Natural killer cell (primary cell): ENCODE data around the gene PPP2R2C. TPM values are rescaled to one million over a fixed set of nuclear protein-coding genes. Genes with fewer than 3 reads are reported as not detected.

Source experiments
- ATAC-seq, 3 donors: fragments of 150-1000 bp in 2 of 3; fragments of 200-7000 bp in 1 of 3; cut with Tn5 transposase; 1 replicate in 1 of 3; 2 replicates in 2 of 3; pipeline ENCODE4 v1.10.0; 2021; ENCODE audit warnings: mild to moderate bottlenecking in 2 of 3, moderate library complexity in 2 of 3
- DNase-seq, 2 donors: peaks; one replicate each; pipeline versions ENCODE4 v3.0.0 to v3.0.0-alpha.2; 2013 to 2021; ENCODE audit warnings: mixed read lengths in 1 of 2
- H3K27ac ChIP-seq: one replicate; pipeline ENCODE4 v1.5.1; 2013; ENCODE audit warnings: mild to moderate bottlenecking, low read length
- H3K27me3 ChIP-seq: one replicate; pipeline ENCODE4 v1.6.1; 2013; ENCODE audit warnings: low read length; ENCODE audit not compliant: control insufficient read depth, insufficient read depth
- H3K36me3 ChIP-seq: one replicate; pipeline ENCODE4 v1.6.1; 2013; ENCODE audit warnings: low read length; ENCODE audit not compliant: control insufficient read depth, insufficient read depth
- H3K4me1 ChIP-seq: one replicate; pipeline ENCODE4 v1.6.1; 2013; ENCODE audit warnings: low read length; ENCODE audit not compliant: control insufficient read depth, insufficient read depth
- H3K4me3 ChIP-seq: one replicate; pipeline ENCODE4 v1.5.1; 2013; ENCODE audit warnings: low read length
- H3K9me3 ChIP-seq: one replicate; pipeline ENCODE4 v1.6.1; 2013; ENCODE audit warnings: low read length; ENCODE audit not compliant: control insufficient read depth, insufficient read depth
- H3K27ac Mint-ChIP-seq, 2 donors: one replicate each; pipeline ENCODE4 v1.8.0; 2022; ENCODE audit warnings: mild to moderate bottlenecking in 2 of 2, mixed read lengths in 2 of 2, moderate library complexity in 1 of 2
- H3K27me3 Mint-ChIP-seq, 2 donors: one replicate each; pipeline ENCODE4 v1.8.0; 2022; ENCODE audit warnings: low read depth in 2 of 2, mixed read lengths in 2 of 2
- H3K36me3 Mint-ChIP-seq: one replicate; pipeline ENCODE4 v1.8.0; 2022; ENCODE audit warnings: mixed read lengths
- H3K4me1 Mint-ChIP-seq, 2 donors: one replicate each; pipeline ENCODE4 v1.8.0; 2022; ENCODE audit warnings: mixed read lengths in 2 of 2
- H3K4me3 Mint-ChIP-seq: one replicate; pipeline ENCODE4 v1.8.0; 2022; ENCODE audit warnings: mild to moderate bottlenecking, moderate library complexity, mixed read lengths
- H3K9me3 Mint-ChIP-seq, 2 donors: one replicate each; pipeline ENCODE4 v1.8.0; 2022; ENCODE audit warnings: mixed read lengths in 2 of 2
- WGBS: methylation state at CpG from one replicate; pipeline ENCODE4 v1.1.7; 2013; ENCODE audit warnings: missing lambda C conversion rate; ENCODE audit not compliant: insufficient coverage; 5-methylcytosine and 5-hydroxymethylcytosine counted together
- intact Hi-C: fragments of 100-400 bp; cut with micrococcal nuclease; formaldehyde crosslinking; loops from one replicate; pipeline ENCODE4 v1.14.2; 2022
- total RNA-seq, 4 donors: library from RNA; stranded (reverse); fragments of 120-200 nt in 1 of 4; gene quantifications; one replicate each; pipeline versions ENCODE4 v1.2.3 to v1.2.4, GENCODE V29; 2013 to 2022
- TF ChIP-seq, protein P1 (sequence below): fragments of 200-600 bp; IDR thresholded peaks from one replicate; pipeline ENCODE4 v1.8.0; 2022; ENCODE audit warnings: antibody characterized with exemption

The PPP2R2C gene
- total RNA-seq, 3 donors from 2014 or later (not counting 1 experiment from before 2014, with no cell fraction given), result not detected

DNA sequence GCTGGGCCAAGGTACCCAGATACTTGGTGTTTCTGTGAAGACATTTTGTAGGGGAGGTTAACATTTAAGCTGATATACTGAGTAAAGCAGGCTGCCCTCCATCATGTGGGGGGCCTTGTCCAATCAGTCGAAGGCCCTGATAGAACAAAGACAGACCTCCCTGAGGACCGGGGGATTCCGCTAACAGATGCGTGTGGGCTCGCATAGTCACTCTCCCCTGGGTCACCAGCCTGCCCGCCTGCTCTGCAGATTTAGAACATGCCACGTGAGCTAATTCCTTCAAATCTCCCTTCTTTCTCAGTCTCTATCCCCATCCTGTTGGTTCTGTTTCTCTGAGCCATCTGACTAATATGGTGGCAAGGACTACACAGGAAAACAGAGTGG is 142.0 kb downstream of the PPP2R2C start:
- intact Hi-C loops, result no loop called here
- no peak for ATAC-seq
- Mint-ChIP-seq H3K4me3 (no peak overlapping the region), H3K27me3 (peaks cover 18 to 23% of the 10 kb centered on the region in 2 donors), H3K27ac (no peak overlapping the region), H3K36me3 (no peaks in the 10 kb centered on the region), H3K4me1 (peaks cover 11 to 15% of the 10 kb centered on the region in 2 donors), H3K9me3 (no peaks in the 10 kb centered on the region)
- Histone ChIP-seq H3K4me1 (no peaks in the 10 kb centered on the region), H3K36me3 (no peaks in the 10 kb centered on the region), H3K27me3 (no peaks in the 10 kb centered on the region), H3K27ac (no peak overlapping the region), H3K4me3 (no peak overlapping the region), H3K9me3 (peaks cover 9% of the 10 kb centered on the region)
- DNase-seq, result no peak
- 85% methylated on average over 7 of the region's 7 CpGs for WGBS
- TF ChIP-seq, protein P1, sequence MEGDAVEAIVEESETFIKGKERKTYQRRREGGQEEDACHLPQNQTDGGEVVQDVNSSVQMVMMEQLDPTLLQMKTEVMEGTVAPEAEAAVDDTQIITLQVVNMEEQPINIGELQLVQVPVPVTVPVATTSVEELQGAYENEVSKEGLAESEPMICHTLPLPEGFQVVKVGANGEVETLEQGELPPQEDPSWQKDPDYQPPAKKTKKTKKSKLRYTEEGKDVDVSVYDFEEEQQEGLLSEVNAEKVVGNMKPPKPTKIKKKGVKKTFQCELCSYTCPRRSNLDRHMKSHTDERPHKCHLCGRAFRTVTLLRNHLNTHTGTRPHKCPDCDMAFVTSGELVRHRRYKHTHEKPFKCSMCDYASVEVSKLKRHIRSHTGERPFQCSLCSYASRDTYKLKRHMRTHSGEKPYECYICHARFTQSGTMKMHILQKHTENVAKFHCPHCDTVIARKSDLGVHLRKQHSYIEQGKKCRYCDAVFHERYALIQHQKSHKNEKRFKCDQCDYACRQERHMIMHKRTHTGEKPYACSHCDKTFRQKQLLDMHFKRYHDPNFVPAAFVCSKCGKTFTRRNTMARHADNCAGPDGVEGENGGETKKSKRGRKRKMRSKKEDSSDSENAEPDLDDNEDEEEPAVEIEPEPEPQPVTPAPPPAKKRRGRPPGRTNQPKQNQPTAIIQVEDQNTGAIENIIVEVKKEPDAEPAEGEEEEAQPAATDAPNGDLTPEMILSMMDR, result no peak

DNA sequence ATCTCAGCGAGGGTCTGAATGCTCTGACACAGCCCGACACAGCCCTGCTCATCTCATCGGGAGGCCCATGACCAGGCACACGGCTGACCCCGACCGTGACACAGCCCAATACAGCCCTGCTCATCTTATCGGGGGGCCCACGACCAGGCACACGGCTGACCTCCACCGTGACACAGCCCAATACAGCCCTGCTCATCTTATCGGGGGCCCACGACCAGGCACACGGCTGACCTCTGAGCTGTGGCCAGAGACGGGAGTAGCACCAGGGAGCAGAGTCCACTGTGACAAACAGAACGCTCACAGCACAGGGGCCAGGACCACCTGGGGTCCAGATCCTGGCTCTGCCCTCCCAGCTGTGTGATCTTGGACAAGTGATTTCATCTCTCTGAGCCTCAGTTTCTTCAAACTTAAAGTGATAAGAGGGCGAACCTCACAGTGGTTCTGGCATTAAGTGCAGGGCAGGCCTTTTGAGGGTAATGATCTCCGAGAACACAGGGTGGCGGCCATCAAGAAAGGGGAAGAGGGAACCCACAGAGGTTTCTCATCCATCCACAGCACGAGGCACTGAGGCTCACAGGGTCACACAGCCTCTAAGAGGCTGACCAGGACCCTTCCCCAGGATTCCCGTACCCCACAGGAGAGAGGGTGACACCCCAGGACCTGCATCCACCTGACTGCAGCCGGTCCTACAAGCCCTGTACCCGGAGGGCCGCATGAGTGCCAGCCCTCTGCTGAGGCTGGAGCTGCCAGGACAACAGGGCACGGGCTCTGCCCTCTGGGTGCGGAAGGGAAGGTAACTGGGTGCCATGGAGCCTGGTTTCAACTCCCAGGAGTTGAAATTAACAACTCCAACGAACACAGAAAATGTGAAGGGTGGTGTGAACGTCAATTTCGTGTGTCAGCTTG is 142.7 kb downstream of the PPP2R2C start:
- no peak for DNase-seq
- Histone ChIP-seq H3K27ac (no peak overlapping the region), H3K36me3 (no peaks in the 10 kb centered on the region), H3K27me3 (no peaks in the 10 kb centered on the region), H3K9me3 (peaks cover 9% of the 10 kb centered on the region), H3K4me3 (no peak overlapping the region), H3K4me1 (no peaks in the 10 kb centered on the region)
- no peaks in the 10 kb centered on the region for H3K36me3 Mint-ChIP-seq
- TF ChIP-seq, protein P1, result no peak
- no peak for ATAC-seq
- H3K4me3 Mint-ChIP-seq, result no peak overlapping the region
- peaks cover 20 to 23% of the 10 kb centered on the region in 2 donors for H3K27me3 Mint-ChIP-seq
- H3K4me1 Mint-ChIP-seq, result peaks cover 6 to 9% of the 10 kb centered on the region in 2 donors
- no peak overlapping the region for H3K27ac Mint-ChIP-seq
- 78% methylated on average over 28 of the region's 28 CpGs for WGBS
- intact Hi-C loops, result no loop called here
- H3K9me3 Mint-ChIP-seq, result no peaks in the 10 kb centered on the region

DNA sequence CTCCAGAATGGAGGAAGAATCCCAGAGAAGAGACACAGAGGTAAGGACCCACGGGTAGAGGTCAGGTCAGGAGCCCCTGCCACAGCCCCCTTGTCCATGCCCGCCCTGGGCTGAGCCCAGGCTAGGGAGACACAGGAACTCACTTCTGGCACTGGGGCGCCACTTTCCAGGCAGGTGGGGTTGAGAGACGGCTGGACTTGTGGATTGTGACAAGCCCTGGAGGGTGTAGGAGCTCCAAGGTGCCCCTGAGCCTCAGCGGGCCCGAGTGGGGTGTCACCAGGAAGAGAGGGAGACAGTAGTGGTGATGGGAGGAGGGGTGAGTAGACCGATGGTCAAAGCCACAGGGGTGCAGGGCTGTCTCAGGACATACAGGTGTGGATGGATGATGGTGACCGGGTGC is 143.9 kb downstream of the PPP2R2C start:
- Mint-ChIP-seq H3K27me3 (peaks cover 25 to 29% of the 10 kb centered on the region in 2 donors), H3K4me1 (peaks cover 6 to 13% of the 10 kb centered on the region in 2 donors), H3K9me3 (no peaks in the 10 kb centered on the region), H3K36me3 (no peaks in the 10 kb centered on the region), H3K27ac (no peak overlapping the region), H3K4me3 (no peak overlapping the region)
- no peaks in the 10 kb centered on the region for H3K27me3 ChIP-seq
- H3K9me3 ChIP-seq, result peaks cover 3% of the 10 kb centered on the region
- no peak overlapping the region for H3K27ac ChIP-seq
- no peaks in the 10 kb centered on the region for H3K36me3 ChIP-seq
- H3K4me3 ChIP-seq, result no peak overlapping the region
- DNase-seq (no peak), ATAC-seq (no peak)
- intact Hi-C loops, result no loop called here
- TF ChIP-seq, protein P1, result no peak
- WGBS, result 68% methylated on average over 8 of the region's 8 CpGs
- no peaks in the 10 kb centered on the region for H3K4me1 ChIP-seq
